ENCODE data around the gene DIAPH2.
"Not testable (repeated sequence)": the region's sequence is repeated elsewhere in the genome, so short reads cannot be mapped to it uniquely, and the experiment has no call there.

DIAPH2 gene

GRCh38 chrX:96719161-96719875, 34.7 kb downstream of the DIAPH2 start:
- no peak for DNase-seq

- no peak for DNase-seq
Measured at GRCh38 chrX:96721354-96721753, 36.7 kb downstream of the DIAPH2 start.

DNA sequence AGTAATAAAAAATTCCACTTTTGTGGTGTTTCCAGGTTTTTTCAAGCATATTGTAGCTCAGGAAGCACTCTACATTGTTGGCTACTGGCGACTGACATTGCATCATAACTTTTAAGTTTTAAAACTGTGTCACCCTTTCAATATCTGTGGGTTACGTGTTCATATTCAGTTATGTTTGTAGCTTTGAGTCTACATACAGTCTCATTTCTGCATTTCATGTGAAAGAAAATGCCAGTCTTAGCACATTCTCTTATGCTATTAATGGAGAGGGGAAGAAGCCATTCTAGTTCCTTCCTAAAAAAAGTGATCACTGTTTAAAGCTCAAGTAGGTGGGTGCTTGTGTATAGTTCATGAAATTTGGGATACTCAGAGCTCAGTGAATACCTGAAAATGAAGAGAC, 38.1 kb downstream of the DIAPH2 start:
- DNase-seq = no peak

GRCh38 chrX:96729053-96729452, 44.4 kb downstream of the DIAPH2 start:
- no peak for DNase-seq

DNA sequence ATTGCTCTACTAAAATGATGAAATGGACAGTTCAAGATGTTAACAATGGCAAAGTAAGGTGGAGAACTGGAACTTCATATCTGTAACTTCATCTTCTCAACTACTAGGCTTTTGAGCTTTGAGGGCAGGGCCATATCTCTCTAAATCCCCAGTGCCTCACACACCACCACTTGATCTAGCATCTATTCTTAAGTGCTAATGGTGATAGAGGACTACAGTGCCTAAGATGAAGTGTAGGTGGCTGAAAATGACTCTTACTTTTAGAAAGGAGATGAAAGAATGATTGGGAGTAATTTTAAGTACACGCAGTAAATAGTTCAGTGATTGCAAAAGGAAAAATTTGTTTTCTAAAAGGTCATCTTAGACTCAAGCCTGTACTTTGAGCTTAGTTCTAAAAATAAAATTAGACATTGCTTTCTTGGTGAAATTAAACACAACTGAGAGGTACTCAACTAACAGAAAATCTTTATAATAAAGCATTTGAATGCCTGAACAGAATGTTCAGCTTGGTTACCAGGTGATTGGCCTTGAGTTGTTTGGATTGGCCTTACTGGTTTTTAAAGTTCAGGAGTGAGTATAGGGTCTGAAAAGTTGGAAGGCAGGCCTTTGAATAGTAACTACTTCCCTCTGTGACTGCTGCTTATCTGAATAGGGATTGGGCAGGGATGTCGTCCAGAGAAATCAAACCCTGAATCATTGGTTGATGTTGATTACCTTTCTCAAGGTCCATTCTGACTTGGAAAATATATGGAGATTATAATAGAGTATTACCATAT, 45.4 kb downstream of the DIAPH2 start:
- DNase-seq = no peak

DNA sequence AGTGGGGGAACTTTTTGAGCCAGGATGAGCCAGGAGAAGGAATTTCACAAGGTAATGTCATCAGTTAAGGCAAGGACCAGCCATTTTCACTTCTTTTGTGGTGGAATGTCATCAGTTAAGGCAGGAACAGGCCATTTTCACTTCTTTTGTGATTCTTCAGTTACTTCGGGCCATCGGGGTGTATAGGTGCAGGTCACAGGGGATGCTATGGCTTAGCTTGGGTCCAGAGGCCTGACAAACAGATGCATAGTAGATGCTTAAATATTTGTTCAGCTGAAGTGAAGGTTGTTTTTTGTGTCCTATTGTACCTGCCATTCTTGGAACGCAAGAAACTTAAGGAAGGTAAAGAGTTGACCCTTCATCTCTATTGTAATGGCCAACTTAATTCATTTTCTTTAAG, 46.4 kb downstream of the DIAPH2 start:
- not testable (repeated sequence) for DNase-seq

DNA sequence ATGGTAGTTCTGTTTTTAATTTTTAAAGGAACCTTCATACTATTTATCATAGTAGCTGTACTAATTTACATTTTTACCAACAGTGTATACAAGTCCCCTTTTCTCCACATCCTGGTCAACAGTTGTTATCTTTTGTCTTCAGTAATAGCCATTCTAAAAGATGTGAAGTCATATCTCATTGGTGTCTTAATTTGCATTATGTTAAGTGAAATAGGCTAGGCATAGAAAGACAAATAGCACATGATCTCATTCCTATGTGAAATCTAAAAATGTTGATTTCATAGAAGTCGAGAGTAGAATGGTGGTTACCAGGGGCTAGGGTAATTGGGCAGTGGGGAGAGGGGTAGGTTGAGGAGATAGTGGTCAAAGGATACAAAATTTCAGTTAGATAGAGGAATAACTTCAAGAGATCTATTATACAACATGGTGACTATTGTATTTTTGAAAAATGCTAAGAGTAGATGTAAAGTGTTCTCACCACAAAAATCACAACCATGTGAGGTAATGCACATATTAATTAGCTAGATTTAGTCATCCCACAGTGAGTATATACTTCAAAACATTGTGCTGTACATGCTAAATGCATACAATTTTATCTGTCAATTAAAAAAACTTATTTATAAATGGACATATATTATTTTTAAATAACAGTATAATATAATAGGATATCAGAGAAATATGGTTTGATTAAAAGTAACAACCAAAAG, 58.9 kb downstream of the DIAPH2 start:
- DNase-seq = no peak

DNA sequence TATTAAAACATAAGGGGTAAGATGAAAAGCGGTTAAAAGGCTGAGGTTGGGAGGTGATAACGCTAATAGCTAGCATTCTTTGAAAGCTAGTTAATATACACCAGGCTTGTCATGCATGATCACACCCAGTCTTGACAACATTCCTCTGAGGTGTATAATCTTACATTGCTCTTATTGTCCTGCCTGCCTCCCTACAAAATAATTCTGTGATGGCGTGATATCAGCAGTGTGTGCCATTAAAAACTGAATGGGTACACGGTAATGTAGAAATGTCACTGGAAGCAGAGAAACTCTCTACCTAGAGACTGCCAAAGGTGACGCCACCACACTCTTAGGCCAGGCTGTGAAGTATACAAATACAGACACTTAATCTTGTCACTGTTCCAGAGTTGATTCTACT, 68.1 kb downstream of the DIAPH2 start:
- no peak for DNase-seq

GRCh38 chrX:96753230-96753629, 68.6 kb downstream of the DIAPH2 start:
- no peak for DNase-seq

- DNase-seq = no peak
Measured at GRCh38 chrX:96756491-96756890, 71.8 kb downstream of the DIAPH2 start.

DNA sequence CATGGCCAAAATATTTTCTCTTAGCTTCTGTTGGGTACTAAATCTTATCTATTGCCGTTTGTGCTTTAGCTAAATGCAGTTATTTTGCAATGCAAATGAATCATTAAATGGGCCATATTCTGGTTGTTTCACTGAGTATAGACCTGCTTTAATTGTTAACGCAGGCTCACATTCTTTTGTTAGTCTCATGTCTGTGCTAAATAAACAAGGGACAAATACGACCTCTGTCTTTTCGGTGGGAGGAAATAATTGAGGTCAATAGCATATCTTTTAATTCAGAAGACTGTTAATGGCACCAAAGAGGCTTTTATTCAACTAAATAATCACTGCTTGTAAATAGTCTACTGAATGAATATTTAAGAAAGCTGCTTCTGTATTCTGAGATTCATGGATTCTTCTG, 76.9 kb downstream of the DIAPH2 start:
- no peak for DNase-seq

DNA sequence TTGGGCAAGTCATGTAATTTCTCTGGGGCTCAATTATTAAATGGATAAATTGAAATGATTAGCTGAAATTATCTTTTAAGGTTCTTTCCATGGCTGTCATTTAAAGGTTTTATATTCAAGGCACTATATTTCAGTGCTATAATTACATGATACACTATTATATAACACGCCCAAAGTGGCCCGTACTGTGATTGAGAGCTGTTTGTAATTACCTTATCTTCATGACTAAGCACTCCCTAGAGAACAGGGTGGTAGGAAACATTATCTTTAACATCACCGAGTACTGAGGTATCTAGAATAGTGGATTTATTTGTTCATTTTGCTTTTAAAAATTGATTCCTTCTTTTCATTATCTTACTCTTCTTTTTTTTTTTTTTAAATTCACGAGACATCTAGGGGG, 79.0 kb downstream of the DIAPH2 start:
- DNase-seq = peak; percentile 76

- DNase-seq = no peak
Measured at GRCh38 chrX:96764864-96765263, 80.2 kb downstream of the DIAPH2 start.

- peak; percentile 23 for DNase-seq
Measured at GRCh38 chrX:96770315-96770714, 85.7 kb downstream of the DIAPH2 start.

DNA sequence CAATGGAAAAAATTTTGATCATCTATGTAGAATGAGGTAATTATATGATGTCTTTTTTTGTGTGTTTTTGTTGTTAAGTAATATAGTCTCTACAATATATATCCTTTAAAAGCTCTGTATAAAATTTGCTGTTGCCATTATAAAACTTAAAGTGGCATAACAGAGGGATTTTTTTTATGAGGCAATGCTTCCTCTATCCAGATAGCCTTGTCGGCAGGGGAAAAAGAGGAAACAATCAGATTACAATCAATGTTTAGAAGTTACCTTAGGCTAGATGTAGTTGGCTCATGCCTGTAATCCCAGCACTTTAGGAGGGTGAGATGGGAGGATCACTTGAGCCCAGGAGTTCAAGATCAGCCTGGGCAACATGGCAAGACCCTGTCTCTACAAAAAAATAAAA, 86.8 kb downstream of the DIAPH2 start:
- DNase-seq = no peak

DNA sequence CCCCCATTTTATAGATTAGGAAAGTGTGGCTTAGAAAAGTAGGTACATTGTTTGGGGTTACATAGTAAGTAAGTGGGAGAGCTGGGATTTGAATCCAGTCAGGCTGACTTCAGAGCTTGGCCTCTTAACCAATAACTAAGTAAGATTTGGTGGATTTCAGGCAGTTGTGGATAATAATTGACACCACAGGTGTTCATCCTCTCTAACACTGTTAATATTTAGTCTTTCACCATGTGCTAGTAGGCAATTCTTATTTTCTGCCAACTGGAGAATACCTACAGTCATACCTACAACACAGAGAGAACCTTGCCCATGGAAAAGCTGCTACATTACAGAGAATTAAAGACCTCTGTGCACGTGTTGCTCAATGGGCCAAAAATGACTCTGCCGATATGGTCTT, 89.5 kb downstream of the DIAPH2 start:
- no peak for DNase-seq

- DNase-seq = no peak
Measured at GRCh38 chrX:96776966-96777365, 92.3 kb downstream of the DIAPH2 start.

GRCh38 chrX:96791559-96791958, 106.9 kb downstream of the DIAPH2 start:
- DNase-seq = no peak

DNA sequence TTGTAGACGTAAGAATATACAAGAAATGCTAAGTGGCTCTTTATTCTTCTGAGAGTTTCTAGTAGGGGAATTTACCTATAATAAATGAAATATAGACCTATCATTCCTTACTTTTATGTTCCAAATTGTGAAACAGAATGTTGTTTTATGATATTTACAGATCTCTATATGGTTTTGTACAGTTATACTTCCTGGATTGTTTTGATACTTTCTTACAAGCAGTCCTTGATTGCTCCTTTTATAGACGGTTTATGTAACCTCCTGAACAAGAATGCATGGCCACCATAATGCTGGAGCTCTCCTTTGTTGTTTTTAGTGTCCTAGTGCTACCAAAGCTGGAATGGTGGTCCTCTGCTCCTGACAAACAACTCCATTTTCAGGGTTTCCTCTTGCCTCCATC, 107.4 kb downstream of the DIAPH2 start:
- DNase-seq = no peak

DNA sequence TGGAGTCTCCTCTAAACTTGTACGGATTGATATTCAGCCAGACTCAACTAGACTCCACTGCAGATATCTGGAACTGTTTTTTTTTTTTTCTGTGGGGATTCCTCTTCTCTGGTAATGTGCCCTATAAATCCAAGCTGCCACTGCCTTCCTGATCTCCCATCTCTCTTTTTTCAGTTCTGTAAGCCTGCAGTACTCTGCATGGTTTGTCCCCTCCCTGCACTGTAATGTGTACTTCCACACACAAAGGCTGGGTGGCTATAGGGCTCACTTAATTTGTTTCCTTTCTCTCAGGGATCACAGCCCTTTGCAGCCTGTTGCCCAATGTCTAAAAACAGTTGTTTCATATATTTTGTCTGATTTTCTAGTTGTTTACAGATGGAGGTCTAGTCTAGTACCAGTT, 114.3 kb downstream of the DIAPH2 start:
- no peak for DNase-seq

DNA sequence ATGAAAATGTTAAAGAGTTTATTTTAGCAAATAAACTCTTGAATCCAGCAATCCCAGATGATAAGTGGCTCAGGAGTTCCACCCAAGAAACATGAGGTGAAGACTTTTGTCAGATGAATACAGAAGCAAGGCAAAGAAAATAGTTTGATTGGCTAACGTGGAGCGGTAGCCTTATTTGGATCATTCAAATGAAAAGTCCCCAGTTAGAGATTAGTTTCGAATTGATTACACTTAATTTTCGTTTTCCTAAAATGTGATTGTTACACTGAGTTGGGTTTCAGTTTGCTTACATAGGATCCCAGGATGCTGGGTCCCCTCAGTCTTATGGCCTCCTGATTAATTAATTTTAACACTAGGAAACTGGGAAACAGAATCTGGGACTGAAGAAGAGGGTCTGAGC, 122.7 kb downstream of the DIAPH2 start:
- DNase-seq = no peak

- no peak for DNase-seq
Measured at GRCh38 chrX:96820935-96821334, 136.3 kb downstream of the DIAPH2 start.

- DNase-seq = no peak
Measured at GRCh38 chrX:96824166-96824565, 139.5 kb downstream of the DIAPH2 start.

DNA sequence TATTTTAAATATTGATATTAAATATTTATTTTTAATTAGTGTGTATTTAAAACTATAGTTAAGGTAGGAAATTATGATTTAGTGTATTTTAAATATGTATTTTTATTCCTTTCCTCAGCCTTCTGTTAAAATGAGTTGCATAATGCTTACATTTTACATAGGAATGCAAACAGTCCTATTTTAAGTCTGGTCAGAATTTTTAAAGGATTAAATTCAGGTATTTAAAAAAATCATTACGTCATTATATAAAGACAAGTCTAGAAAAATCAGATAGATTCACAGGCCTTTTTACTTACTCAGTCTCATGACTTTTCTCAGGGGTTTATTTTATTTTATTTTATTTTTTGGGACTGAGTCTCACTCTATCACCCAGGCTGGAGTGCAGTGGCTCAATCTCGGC, 148.7 kb downstream of the DIAPH2 start:
- no peak for DNase-seq

All from NCI-H1105 treated with DMSO at 0.1 percent for 48 hours (cell line).